Mesenchymal stem cell (in vitro differentiated cells and primary cell): ENCODE measurements around the gene DDX42.

Experiments
- DNase-seq: peaks from one replicate; pipeline ENCODE4 v3.0.0-alpha.2; 2013
- H2AFZ ChIP-seq: one replicate; pipeline ENCODE4 v1.6.1; 2013; ENCODE audit warnings: low read depth, mild to moderate bottlenecking, control low read depth, inconsistent platforms, low read length, moderate library complexity
- H2AK5ac ChIP-seq: 2 replicates; pipeline ENCODE4 v1.6.1; 2013; ENCODE audit warnings: low read length, moderate library complexity, mild to moderate bottlenecking, inconsistent platforms; ENCODE audit not compliant: severe bottlenecking
- H2BK120ac ChIP-seq: one replicate; pipeline ENCODE4 v1.6.1; 2013; ENCODE audit warnings: low read depth, mild to moderate bottlenecking, inconsistent platforms, low read length, moderate library complexity
- H2BK12ac ChIP-seq, 2 experiments: one replicate each; pipeline ENCODE4 v1.6.1; 2013; ENCODE audit warnings: inconsistent platforms in 2 of 2, low read length in 2 of 2, mild to moderate bottlenecking in 2 of 2, moderate library complexity in 2 of 2, control low read depth in 1 of 2
- H2BK15ac ChIP-seq: one replicate; pipeline ENCODE4 v1.6.1; 2013; ENCODE audit warnings: mild to moderate bottlenecking, low read depth, inconsistent platforms; ENCODE audit not compliant: poor library complexity, severe bottlenecking
- H2BK5ac ChIP-seq: 2 replicates; pipeline ENCODE4 v1.6.1; 2013; ENCODE audit warnings: low read depth, mild to moderate bottlenecking, low read length, control low read depth, inconsistent platforms; ENCODE audit not compliant: poor library complexity, severe bottlenecking
- H3K14ac ChIP-seq, 2 experiments: one replicate each; pipeline ENCODE4 v1.6.1; 2013; ENCODE audit warnings: inconsistent platforms in 2 of 2, low read length in 2 of 2, control low read depth in 1 of 2, mild to moderate bottlenecking in 1 of 2, moderate library complexity in 1 of 2
- H3K18ac ChIP-seq, 2 experiments: one replicate each; pipeline ENCODE4 v1.6.1; 2013; ENCODE audit warnings: inconsistent platforms in 2 of 2, low read length in 2 of 2, control low read depth in 1 of 2, low read depth in 1 of 2, mild to moderate bottlenecking in 1 of 2
- H3K23ac ChIP-seq, 2 experiments: one replicate each; pipeline ENCODE4 v1.6.1; 2013; ENCODE audit warnings: inconsistent platforms in 2 of 2, low read length in 2 of 2, mild to moderate bottlenecking in 2 of 2, moderate library complexity in 2 of 2, control low read depth in 1 of 2
- H3K27ac ChIP-seq: 2 replicates; pipeline ENCODE4 v1.5.1; 2013; ENCODE audit warnings: mild to moderate bottlenecking, moderate library complexity, low read length, control low read depth, inconsistent platforms; ENCODE audit not compliant: poor library complexity, severe bottlenecking
- H3K27me3 ChIP-seq, 2 experiments: 2 replicates each; pipeline versions ENCODE4 v1.6.1 to v1.7.0; 2013; ENCODE audit warnings: low read length in 2 of 2, mild to moderate bottlenecking in 2 of 2, moderate library complexity in 2 of 2, control low read depth in 1 of 2, inconsistent platforms in 1 of 2; ENCODE audit not compliant: control insufficient read depth in 1 of 2, insufficient read depth in 1 of 2
- H3K36me3 ChIP-seq, 2 experiments: 2 replicates each; pipeline versions ENCODE4 v1.6.1 to v1.7.0; 2013; ENCODE audit warnings: low read length in 2 of 2, control low read depth in 1 of 2, inconsistent platforms in 1 of 2, low read depth in 1 of 2, mild to moderate bottlenecking in 1 of 2; ENCODE audit not compliant: insufficient read depth in 2 of 2, control insufficient read depth in 1 of 2
- H3K4ac ChIP-seq, 2 experiments: one replicate each; pipeline ENCODE4 v1.6.1; 2013; ENCODE audit warnings: inconsistent platforms in 2 of 2, low read length in 2 of 2, mild to moderate bottlenecking in 2 of 2, moderate library complexity in 2 of 2, control low read depth in 1 of 2, low read depth in 1 of 2
- H3K4me1 ChIP-seq: 2 replicates; pipeline ENCODE4 v1.6.1; 2013; ENCODE audit warnings: low read depth, low read length, control low read depth; ENCODE audit not compliant: control insufficient read depth, insufficient read depth
- H3K4me2 ChIP-seq: 2 replicates; pipeline ENCODE4 v1.6.1; 2013; ENCODE audit warnings: low read length, mild to moderate bottlenecking, inconsistent platforms; ENCODE audit not compliant: poor library complexity, severe bottlenecking
- H3K4me3 ChIP-seq, 2 experiments: 2 replicates each; pipeline versions ENCODE4 v1.5.1 to v1.7.0; 2013; ENCODE audit warnings: low read length in 2 of 2, mild to moderate bottlenecking in 2 of 2, control low read depth in 1 of 2, low read depth in 1 of 2; ENCODE audit not compliant: insufficient read depth in 1 of 2
- H3K79me1 ChIP-seq: replicated peaks from 2 replicates; pipeline ENCODE4 v1.6.1; 2013; ENCODE audit warnings: mild to moderate bottlenecking, control low read depth, low read length, inconsistent platforms; ENCODE audit not compliant: poor library complexity, severe bottlenecking
- H3K9ac ChIP-seq: 2 replicates; pipeline ENCODE4 v1.7.0; 2013; ENCODE audit warnings: mild to moderate bottlenecking, low read length, moderate library complexity
- H3K9me3 ChIP-seq: 2 replicates; pipeline ENCODE4 v1.7.0; 2013; ENCODE audit warnings: mild to moderate bottlenecking, low read length; ENCODE audit not compliant: control insufficient read depth
- H4K8ac ChIP-seq: one replicate; pipeline ENCODE4 v1.6.1; 2013; ENCODE audit warnings: inconsistent platforms, mild to moderate bottlenecking, low read length, moderate library complexity
- H4K91ac ChIP-seq: one replicate; pipeline ENCODE4 v1.6.1; 2013; ENCODE audit warnings: mild to moderate bottlenecking, low read length, inconsistent platforms
- WGBS: methylation state at CpG from one replicate; pipeline ENCODE4 v1.1.7; 2013; ENCODE audit warnings: mixed read lengths; 5-methylcytosine and 5-hydroxymethylcytosine counted together

Gene DDX42

GRCh38 chr17:63832455-63832854 is 58.5 kb downstream of the DDX42 start:
- Histone ChIP-seq H3K14ac (no peak overlapping the region), H3K27me3 (no peaks in the 10 kb centered on the region), H2AFZ (no peak overlapping the region), H3K9ac (no peak overlapping the region), H3K18ac (no peak overlapping the region), H2AK5ac (no peak overlapping the region), H4K91ac (no peak overlapping the region), H2BK120ac (no peak overlapping the region), H2BK12ac (no peak overlapping the region), H3K4me3 (no peak overlapping the region), H3K9me3 (no peaks in the 10 kb centered on the region), H3K79me1 (peaks cover 46% of the 10 kb centered on the region), H2BK5ac (no peak overlapping the region), H2BK15ac (no peak overlapping the region), H3K36me3 (peaks cover 77 to 92% of the 10 kb centered on the region in 2 experiments), H3K4me1 (peaks cover 7% of the 10 kb centered on the region), H3K4ac (no peak overlapping the region), H3K23ac (no peak overlapping the region), H4K8ac (no peak overlapping the region), H3K27ac (no peak overlapping the region), H3K4me2 (no peak overlapping the region)
- DNase-seq = no peak
- 100% methylated on average over 2 of the region's 2 CpGs for WGBS

- no peaks in the 10 kb centered on the region for H3K9me3 ChIP-seq
- peaks cover 53% of the 10 kb centered on the region for H3K79me1 ChIP-seq
- no peak overlapping the region for H2BK12ac ChIP-seq
- no peak overlapping the region for H4K91ac ChIP-seq
- H2AFZ ChIP-seq = no peak overlapping the region
- H4K8ac ChIP-seq = no peak overlapping the region
- no peak overlapping the region for H2AK5ac ChIP-seq
- H3K9ac ChIP-seq = no peak overlapping the region
- no peak overlapping the region for H3K23ac ChIP-seq
- no peak overlapping the region for H2BK5ac ChIP-seq
- no peak overlapping the region for H2BK120ac ChIP-seq
- H3K27ac ChIP-seq = no peak overlapping the region
- H3K27me3 ChIP-seq = no peaks in the 10 kb centered on the region
- no peak overlapping the region for H3K4me2 ChIP-seq
- H3K4ac ChIP-seq = no peak overlapping the region
- no peak overlapping the region for H3K18ac ChIP-seq
- 95% methylated on average over 14 of the region's 14 CpGs for WGBS
- H3K4me1 ChIP-seq = peaks cover 14% of the 10 kb centered on the region
- no peak overlapping the region for H3K4me3 ChIP-seq
- H2BK15ac ChIP-seq = no peak overlapping the region
- peaks cover 84 to 92% of the 10 kb centered on the region in 2 experiments for H3K36me3 ChIP-seq
- DNase-seq = no peak
- H3K14ac ChIP-seq = no peak overlapping the region
Measured at GRCh38 chr17:63833026-63833740, 59.2 kb downstream of the DDX42 start.

DNA sequence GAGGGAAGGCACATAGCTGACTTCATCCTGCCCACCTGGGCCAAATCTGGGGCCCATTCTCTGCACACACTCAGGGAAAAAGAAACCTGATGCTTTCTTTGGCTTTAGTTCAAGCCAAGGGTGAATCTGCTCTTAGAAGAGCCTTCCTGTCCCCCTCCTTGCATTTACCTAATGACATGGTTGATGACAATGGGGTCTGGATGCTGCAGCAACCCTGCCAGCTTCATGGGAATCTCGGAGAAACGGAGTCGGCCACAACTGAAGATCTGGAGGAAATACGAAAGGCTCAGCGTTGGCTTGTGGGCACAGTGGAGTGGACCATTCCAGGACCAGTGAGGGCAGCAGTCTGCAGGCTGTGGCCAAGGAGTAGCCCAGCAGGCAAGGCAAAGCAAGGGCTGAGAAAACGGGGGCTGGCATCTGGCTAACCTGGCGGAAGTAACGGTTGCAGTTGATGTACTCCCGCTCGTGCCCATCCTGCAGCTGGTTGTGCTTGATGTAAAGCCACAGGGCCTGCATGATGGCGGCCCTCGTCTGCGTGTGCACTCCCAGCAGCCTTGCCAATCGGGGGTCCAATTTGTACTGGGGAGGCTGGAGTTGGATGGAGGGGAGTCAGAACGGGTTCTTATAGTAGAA is 59.9 kb downstream of the DDX42 start:
- Histone ChIP-seq H3K9ac (no peak overlapping the region), H4K91ac (no peak overlapping the region), H3K4me1 (peaks cover 20% of the 10 kb centered on the region), H3K27ac (no peak overlapping the region), H2AFZ (no peak overlapping the region), H3K27me3 (no peaks in the 10 kb centered on the region), H3K14ac (no peak overlapping the region), H3K4ac (no peak overlapping the region), H2BK12ac (no peak overlapping the region), H3K4me2 (no peak overlapping the region), H3K23ac (no peak overlapping the region), H3K4me3 (no peak overlapping the region), H4K8ac (no peak overlapping the region), H3K36me3 (peaks cover 86 to 89% of the 10 kb centered on the region in 2 experiments), H3K9me3 (no peaks in the 10 kb centered on the region), H2AK5ac (no peak overlapping the region), H3K79me1 (peaks cover 59% of the 10 kb centered on the region), H2BK120ac (no peak overlapping the region), H3K18ac (no peak overlapping the region), H2BK5ac (no peak overlapping the region), H2BK15ac (no peak overlapping the region)
- DNase-seq = no peak
- WGBS = 97% methylated on average over 15 of the region's 15 CpGs

DNA sequence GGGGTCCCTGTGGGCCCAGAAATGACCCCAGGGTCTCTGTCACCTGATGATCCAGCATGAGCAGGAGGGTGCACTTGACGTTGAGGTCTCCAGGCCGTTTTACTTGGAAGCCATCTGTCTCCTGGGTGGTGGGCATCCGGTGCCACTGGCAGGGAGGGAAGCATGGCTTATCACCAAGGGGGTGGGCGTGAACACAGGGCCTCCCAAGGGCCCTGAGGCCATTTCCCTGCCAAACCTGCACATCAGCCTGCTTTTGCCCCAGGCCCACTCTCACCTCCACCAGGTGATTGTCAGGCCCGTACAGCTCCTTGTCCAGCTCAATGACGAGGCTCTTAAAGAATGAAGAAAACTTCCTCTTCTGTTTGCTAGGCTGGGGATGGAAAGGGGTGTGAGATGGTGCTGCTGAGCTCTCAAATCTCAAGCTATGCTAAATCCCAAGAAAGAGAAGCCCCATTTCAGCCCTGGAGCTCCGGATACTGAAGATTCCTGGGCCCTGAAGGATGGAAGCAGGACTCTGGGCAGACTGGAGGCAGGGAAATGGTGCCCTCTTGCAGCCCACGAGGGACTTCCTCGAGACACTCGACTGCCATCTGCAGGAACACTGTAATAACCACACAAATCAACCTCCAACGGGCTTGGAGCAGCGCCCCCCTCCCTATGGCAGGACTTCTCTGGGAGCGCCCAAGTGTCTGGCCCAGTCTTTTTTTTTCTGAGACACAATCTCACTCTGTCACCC is 60.6 kb downstream of the DDX42 start:
- H3K79me1 ChIP-seq = peaks cover 62% of the 10 kb centered on the region
- peaks cover 79 to 84% of the 10 kb centered on the region in 2 experiments for H3K36me3 ChIP-seq

More for the DNA sequence above, 60.6 kb downstream of the DDX42 start:
- Histone ChIP-seq H2AFZ (no peak overlapping the region), H3K4me3 (no peak overlapping the region), H3K4me1 (peaks cover 22% of the 10 kb centered on the region), H2BK120ac (no peak overlapping the region), H3K9me3 (no peaks in the 10 kb centered on the region), H3K14ac (no peak overlapping the region), H3K18ac (no peak overlapping the region), H3K27me3 (no peaks in the 10 kb centered on the region), H3K9ac (peak overlapping the region; percentile 27), H2BK15ac (no peak overlapping the region), H3K4ac (no peak overlapping the region), H4K8ac (peak overlapping the region; percentile 8), H3K4me2 (no peak overlapping the region), H2AK5ac (no peak overlapping the region), H4K91ac (no peak overlapping the region), H2BK12ac (no peak overlapping the region), H3K23ac (no peak overlapping the region), H3K27ac (no peak overlapping the region), H2BK5ac (no peak overlapping the region)
- 45% methylated on average over 11 of the region's 13 CpGs for WGBS
- DNase-seq = peak; percentile 89
